Retinal pigment epithelial cell (primary cell): ENCODE data around the gene KHSRP.
A peak's percentile ranks its signal among the peaks of the same experiment; 100 is the strongest.
"Not testable (repeated sequence)": the region's sequence is repeated elsewhere in the genome, so short reads cannot be mapped to it uniquely, and the experiment has no call there.

Experiments used
- DNase-seq: peaks from one replicate; pipeline ENCODE4 v3.0.0-alpha.2; 2010; ENCODE audit warnings: low read depth
- H3K4me3 ChIP-seq: 2 replicates; pipeline ENCODE4 v1.5.1; 2011; ENCODE audit warnings: mild to moderate bottlenecking, low read length, control low read depth, moderate library complexity
- TF ChIP-seq, protein P1 (sequence below): conservative IDR thresholded peaks from 2 replicates; pipeline ENCODE4 v1.5.1; 2011; ENCODE audit warnings: low read depth, low read length, control low read depth, inconsistent platforms

The KHSRP gene

DNA sequence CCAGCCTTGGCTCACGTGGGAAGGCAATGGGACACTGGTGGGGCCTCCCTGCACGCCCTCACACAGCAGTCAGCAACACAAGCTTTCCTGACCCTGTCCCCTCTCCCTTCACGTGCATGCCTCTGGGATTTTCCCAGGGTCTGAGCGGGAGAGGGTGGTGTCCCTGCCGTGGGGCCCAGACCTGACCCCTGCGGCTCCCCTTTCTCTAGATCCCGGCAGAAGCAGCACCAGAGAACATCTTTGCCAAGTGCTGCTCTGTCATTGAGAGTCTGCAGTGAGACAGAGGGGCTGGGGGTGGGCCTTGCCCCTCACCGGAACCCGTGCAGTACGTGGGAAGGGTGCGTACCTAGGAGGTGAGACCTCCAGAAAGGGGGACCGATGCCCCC, 12.6 kb downstream of the KHSRP start:
- DNase-seq = no peak
- H3K4me3 ChIP-seq = no peak overlapping the region
- TF ChIP-seq, protein P1, sequence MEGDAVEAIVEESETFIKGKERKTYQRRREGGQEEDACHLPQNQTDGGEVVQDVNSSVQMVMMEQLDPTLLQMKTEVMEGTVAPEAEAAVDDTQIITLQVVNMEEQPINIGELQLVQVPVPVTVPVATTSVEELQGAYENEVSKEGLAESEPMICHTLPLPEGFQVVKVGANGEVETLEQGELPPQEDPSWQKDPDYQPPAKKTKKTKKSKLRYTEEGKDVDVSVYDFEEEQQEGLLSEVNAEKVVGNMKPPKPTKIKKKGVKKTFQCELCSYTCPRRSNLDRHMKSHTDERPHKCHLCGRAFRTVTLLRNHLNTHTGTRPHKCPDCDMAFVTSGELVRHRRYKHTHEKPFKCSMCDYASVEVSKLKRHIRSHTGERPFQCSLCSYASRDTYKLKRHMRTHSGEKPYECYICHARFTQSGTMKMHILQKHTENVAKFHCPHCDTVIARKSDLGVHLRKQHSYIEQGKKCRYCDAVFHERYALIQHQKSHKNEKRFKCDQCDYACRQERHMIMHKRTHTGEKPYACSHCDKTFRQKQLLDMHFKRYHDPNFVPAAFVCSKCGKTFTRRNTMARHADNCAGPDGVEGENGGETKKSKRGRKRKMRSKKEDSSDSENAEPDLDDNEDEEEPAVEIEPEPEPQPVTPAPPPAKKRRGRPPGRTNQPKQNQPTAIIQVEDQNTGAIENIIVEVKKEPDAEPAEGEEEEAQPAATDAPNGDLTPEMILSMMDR = no peak

DNA sequence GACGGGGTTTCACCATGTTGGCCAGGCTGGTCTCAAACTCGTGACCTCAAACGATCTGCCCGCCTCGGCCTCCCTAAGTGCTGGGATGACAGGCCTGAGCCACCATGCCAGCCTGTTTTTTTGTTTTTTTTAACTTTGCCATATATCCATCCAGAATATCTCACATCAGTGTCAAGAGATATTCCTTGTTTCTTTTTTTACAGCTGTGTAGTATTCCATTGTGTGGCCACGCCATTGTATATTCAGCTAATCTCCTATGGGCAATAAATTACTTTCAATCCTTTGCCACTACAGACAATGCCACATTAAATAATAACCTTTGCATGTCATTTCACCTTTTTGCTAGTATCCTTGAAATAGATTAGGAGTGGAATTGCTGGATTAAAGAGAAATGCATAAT, 15.3 kb downstream of the KHSRP start:
- no peak for DNase-seq
- H3K4me3 ChIP-seq = no peak overlapping the region
- TF ChIP-seq, protein P1 = no peak

DNA sequence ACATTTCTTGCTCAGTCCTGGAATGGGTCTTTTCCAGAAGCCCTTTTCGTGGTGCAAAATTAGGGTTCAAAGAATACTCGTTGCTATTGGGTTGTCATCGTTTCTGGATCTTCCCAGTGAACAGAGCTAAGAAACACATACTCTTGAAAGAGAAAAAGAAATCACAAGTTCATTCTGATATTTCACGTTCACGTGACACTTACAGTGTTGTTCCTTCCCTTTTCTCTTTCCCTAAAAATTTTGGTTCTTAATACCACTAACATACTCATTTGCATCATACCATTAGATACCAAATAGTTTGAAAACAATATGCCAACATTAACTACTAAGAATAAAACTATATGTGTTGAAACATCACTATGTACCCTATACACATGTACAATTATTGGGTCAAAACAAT, 18.2 kb downstream of the KHSRP start:
- DNase-seq = no peak
- TF ChIP-seq, protein P1 = no peak

DNA sequence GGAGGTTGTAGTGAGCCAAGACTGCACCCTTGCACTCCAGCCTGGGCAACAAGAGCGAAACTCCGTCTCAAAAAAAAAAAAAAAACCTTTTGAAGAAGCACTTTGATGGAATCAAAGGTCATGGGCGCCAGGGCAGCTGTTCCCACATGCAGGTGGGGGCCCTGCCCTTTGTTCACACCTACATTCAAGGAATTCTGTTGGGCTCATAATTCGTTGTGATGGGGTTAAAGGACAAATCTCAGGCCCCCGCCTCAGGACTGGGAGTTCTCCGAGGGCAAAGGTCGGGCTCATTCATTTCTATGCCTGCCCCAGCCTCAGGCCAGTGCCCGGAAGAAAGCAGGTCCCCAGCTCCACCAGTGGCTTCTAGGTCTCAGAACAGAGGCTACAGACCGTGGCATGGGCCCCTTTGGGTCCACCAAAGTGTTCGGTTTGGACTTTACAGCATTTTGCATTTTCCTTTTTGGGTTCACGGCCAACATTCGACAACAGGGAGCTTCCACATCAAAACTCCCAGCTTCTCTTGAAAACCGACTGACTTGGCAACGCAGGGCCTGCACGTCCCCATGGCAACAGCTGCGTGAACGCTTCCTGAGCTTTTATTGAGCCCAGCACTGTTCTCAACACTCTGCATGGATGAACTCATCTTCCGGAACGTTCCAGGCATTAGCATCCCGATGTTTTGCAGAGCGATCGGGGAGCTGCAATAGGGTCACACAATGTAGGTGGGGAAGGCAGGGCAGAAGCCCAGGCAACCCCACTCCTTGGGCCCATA, 21.6 kb downstream of the KHSRP start:
- no peak overlapping the region for H3K4me3 ChIP-seq
- peak; percentile 14 for DNase-seq
- TF ChIP-seq, protein P1 = no peak

More for the DNA sequence above, 18.2 kb downstream of the KHSRP start:
- no peak overlapping the region for H3K4me3 ChIP-seq

DNA sequence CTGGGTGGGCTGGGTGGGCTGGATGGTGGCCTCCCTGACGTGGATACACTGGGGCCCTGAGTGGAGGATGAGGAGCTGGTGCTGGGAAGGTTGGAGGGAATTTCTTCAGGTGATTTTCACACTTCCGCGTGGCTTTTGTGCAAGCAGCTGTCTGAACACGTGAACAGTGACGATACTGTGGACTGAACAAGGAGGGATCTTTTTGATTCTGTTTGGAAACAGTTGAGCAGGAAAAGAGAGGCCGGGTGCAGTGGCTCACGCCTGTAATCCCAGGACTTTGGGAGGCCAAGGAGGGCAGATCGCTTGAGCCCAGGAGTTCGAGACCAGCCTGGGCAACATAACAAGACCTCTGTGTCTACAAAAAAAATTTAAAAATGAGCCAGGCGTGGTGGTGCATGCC, 22.6 kb downstream of the KHSRP start:
- TF ChIP-seq, protein P1 = no peak
- DNase-seq = no peak
- no peak overlapping the region for H3K4me3 ChIP-seq

DNA sequence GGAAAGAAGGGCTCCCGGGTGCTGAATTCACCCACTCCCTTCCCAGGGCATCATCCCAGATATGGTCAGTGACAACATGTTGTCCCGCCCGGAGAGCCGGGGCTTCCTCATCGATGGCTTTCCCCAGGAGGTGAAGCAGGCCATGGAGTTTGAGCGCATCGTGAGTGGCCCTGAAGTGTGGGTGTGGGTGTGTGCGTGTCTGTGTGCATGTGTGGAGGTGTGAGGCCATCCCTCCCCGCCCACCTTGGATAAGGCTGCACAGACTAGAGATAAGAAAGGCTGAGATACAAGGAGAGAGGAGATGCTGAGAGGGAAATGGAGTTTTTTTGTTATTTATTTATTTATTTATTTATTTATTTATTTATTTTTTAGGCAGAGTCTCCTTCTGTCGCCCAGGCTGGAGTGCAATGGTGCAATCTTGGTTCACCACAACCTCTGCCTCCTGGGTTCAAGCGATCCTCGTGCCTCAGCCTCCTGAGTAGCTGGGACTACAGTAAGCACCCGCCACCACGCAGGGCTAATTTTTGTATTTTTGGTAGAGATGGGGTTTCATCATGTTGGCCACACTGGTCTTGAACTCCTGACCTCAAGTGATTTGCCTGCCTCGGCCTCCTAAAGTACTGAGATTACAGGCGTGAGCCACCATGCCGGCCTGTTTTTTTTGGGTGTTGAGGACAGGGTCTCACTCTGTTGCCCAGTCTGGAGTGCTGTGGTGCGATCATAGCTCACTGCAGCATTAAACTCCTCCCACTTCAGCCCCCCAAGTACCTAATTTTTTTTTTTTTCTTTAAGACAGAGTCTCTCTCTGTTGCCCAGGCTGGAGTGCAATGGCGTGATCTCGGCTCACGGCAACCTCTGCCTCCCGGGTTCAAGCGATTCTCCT, 24.3 kb downstream of the KHSRP start:
- not testable (repeated sequence) for DNase-seq, H3K4me3 ChIP-seq

DNA sequence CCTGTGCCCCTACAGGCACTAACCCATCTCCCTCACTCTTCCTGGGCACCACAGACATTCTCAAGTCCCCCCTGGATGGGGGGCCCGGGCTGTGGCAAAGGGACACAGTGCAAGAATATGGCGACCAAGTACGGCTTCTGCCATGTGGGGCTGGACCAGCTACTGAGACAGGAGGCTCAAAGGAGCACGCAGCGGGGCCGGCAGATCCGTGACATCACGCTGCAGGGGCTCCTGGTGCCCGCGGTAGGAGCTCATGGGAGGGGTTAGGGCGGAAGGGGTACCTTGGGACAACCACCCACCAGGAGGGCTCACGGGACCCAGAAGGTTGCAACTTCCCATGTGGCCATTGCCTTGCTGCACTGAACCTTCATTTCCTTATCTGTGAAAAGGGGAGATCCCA, 28.3 kb downstream of the KHSRP start:
- H3K4me3 ChIP-seq = no peak overlapping the region
- TF ChIP-seq, protein P1 = no peak
- DNase-seq = no peak
